ENCODE data around the gene CYS1.
"Not testable (repeated sequence)": the region's sequence is repeated elsewhere in the genome, so short reads cannot be mapped to it uniquely, and the experiment has no call there.

CYS1 gene

GRCh38 chr2:10019174-10019573, 61.0 kb downstream of the CYS1 start:
- TF ChIP-seq CTCF (IDR thresholded peaks at IDR 0.05; ENCODE audit: extremely low read depth, missing control alignments), result no peak
- no peak for DNase-seq (ENCODE audit: low spot score)

- no peak for DNase-seq (ENCODE audit: low spot score)
- TF ChIP-seq CTCF (IDR thresholded peaks at IDR 0.05; ENCODE audit: extremely low read depth, missing control alignments), result no peak
Observed at GRCh38 chr2:10017313-10017941, 62.8 kb downstream of the CYS1 start.

- no peak for TF ChIP-seq CTCF (IDR thresholded peaks at IDR 0.05; ENCODE audit: extremely low read depth, missing control alignments)
Observed at GRCh38 chr2:10016802-10017258, 63.4 kb downstream of the CYS1 start.

GRCh38 chr2:10016001-10016801, 64.0 kb downstream of the CYS1 start:
- DNase-seq (ENCODE audit: low spot score), result no peak

More at GRCh38 chr2:10016802-10017258, 63.4 kb downstream of the CYS1 start:
- DNase-seq (ENCODE audit: low spot score), result no peak

GRCh38 chr2:10015376-10015989, 64.7 kb downstream of the CYS1 start:
- DNase-seq (ENCODE audit: low spot score), result not testable (repeated sequence)

More at GRCh38 chr2:10016001-10016801, 64.0 kb downstream of the CYS1 start:
- no peak for TF ChIP-seq CTCF (IDR thresholded peaks at IDR 0.05; ENCODE audit: extremely low read depth, missing control alignments)

GRCh38 chr2:10014418-10015190, 65.6 kb downstream of the CYS1 start:
- no peak for DNase-seq (ENCODE audit: low spot score)
- TF ChIP-seq CTCF (IDR thresholded peaks at IDR 0.05; ENCODE audit: extremely low read depth, missing control alignments), result no peak

GRCh38 chr2:10013651-10014417, 66.4 kb downstream of the CYS1 start:
- DNase-seq (ENCODE audit: low spot score), result not testable (repeated sequence)
